ENCODE data around the gene BOC. TPM values are rescaled to one million over a fixed set of nuclear protein-coding genes. Genes with fewer than 3 reads are reported as not detected.

Gene BOC
- total RNA-seq, 4 donors from 2014 or later = 3.7 to 7.4 (median 4.6) TPM

- Histone ChIP-seq H3K4me3 (no peak overlapping the region), H3K4me1 (no peaks in the 10 kb centered on the region), H3K27me3 (peaks cover 0 to 2% (median 0%) of the 10 kb centered on the region in 3 donors), H3K9me3 (no peaks in the 10 kb centered on the region), H3K27ac (no peak overlapping the region), H3K36me3 (no peaks in the 10 kb centered on the region)
- DNase-seq = no peak
- in situ Hi-C loops (cut with MboI; ENCODE audit: low sequenced_read_pairs in 4 of 4) = no loop called here
- no peak for TF ChIP-seq CTCF (IDR thresholded peaks at IDR 0.05 in 4 of 5, conservative IDR thresholded peaks at IDR 0.05 in 1 of 5)
- intact Hi-C loops (cut with DNase I; ENCODE audit: low total_unique reads) = no loop called here
- no peak for ATAC-seq
Observed at GRCh38 chr3:113200351-113200750, 11.0 kb upstream of the BOC start.

- Histone ChIP-seq H3K9me3 (no peaks in the 10 kb centered on the region), H3K27ac (no peak overlapping the region), H3K36me3 (no peaks in the 10 kb centered on the region), H3K27me3 (peaks cover 0 to 2% (median 0%) of the 10 kb centered on the region in 3 donors), H3K4me3 (no peak overlapping the region), H3K4me1 (no peaks in the 10 kb centered on the region)
- in situ Hi-C loops (cut with MboI; ENCODE audit: low sequenced_read_pairs in 4 of 4) = no loop called here
- DNase-seq (no peak), ATAC-seq (no peak)
- intact Hi-C loops (cut with DNase I; ENCODE audit: low total_unique reads) = no loop called here
- TF ChIP-seq CTCF (IDR thresholded peaks at IDR 0.05 in 4 of 5, conservative IDR thresholded peaks at IDR 0.05 in 1 of 5) = no peak
- no peak for TF ChIP-seq POLR2A (IDR thresholded peaks at IDR 0.05)
Observed at GRCh38 chr3:113200946-113201345, 10.4 kb upstream of the BOC start.

- no peak for ATAC-seq
- TF ChIP-seq POLR2A (IDR thresholded peaks at IDR 0.05) (no peak), CTCF (IDR thresholded peaks at IDR 0.05 in 4 of 5, conservative IDR thresholded peaks at IDR 0.05 in 1 of 5) (no peak)
Observed at GRCh38 chr3:113204371-113204770, 7.0 kb upstream of the BOC start.

GRCh38 chr3:113205481-113205880 lies 5.9 kb upstream of the BOC start:
- H3K36me3 ChIP-seq = no peaks in the 10 kb centered on the region
- TF ChIP-seq CTCF (IDR thresholded peaks at IDR 0.05 in 4 of 5, conservative IDR thresholded peaks at IDR 0.05 in 1 of 5) (no peak), POLR2A (IDR thresholded peaks at IDR 0.05) (no peak)
- H3K4me1 ChIP-seq = no peaks in the 10 kb centered on the region
- H3K4me3 ChIP-seq = no peak overlapping the region
- peaks cover 0 to 2% (median 0%) of the 10 kb centered on the region in 3 donors for H3K27me3 ChIP-seq
- DNase-seq (no peak), ATAC-seq (no peak)
- H3K27ac ChIP-seq = no peak overlapping the region
- in situ Hi-C loops (cut with MboI; ENCODE audit: low sequenced_read_pairs in 4 of 4) (no loop called here), intact Hi-C loops (cut with DNase I; ENCODE audit: low total_unique reads) (no loop called here)
- no peaks in the 10 kb centered on the region for H3K9me3 ChIP-seq

More at GRCh38 chr3:113204371-113204770, 7.0 kb upstream of the BOC start:
- Histone ChIP-seq H3K27ac (no peak overlapping the region), H3K36me3 (no peaks in the 10 kb centered on the region), H3K27me3 (peaks cover 0 to 2% (median 0%) of the 10 kb centered on the region in 3 donors), H3K9me3 (no peaks in the 10 kb centered on the region), H3K4me3 (no peak overlapping the region), H3K4me1 (no peaks in the 10 kb centered on the region)
- intact Hi-C loops (cut with DNase I; ENCODE audit: low total_unique reads) (no loop called here), in situ Hi-C loops (cut with MboI; ENCODE audit: low sequenced_read_pairs in 4 of 4) (no loop called here)
- no peak for DNase-seq
